H9 (cell line): Measurements from ENCODE around the gene CENPP. TPM values are rescaled to one million over a fixed set of nuclear protein-coding genes. Genes with fewer than 3 reads are reported as not detected.

Experiments used
- DNase-seq: peaks from one replicate; pipeline ENCODE4 v3.0.0-alpha.2; 2017
- H2AFZ ChIP-seq: one replicate; pipeline ENCODE4 v1.6.1; 2013; ENCODE audit warnings: mild to moderate bottlenecking, low read length, control low read depth, moderate library complexity
- H2AK5ac ChIP-seq: 2 replicates; pipeline ENCODE4 v1.6.1; 2013; ENCODE audit warnings: low read length, control low read depth, mixed read lengths; ENCODE audit not compliant: insufficient read length
- H2BK120ac ChIP-seq: one replicate; pipeline ENCODE4 v1.6.1; 2013; ENCODE audit warnings: low read depth, mild to moderate bottlenecking, low read length, control low read depth, inconsistent platforms; ENCODE audit not compliant: poor library complexity, severe bottlenecking
- H2BK12ac ChIP-seq: 2 replicates; pipeline ENCODE4 v1.6.1; 2013; ENCODE audit warnings: low read length, control low read depth, mixed read lengths, low read depth; ENCODE audit not compliant: insufficient read length
- H2BK15ac ChIP-seq: 2 replicates; pipeline ENCODE4 v1.6.1; 2013; ENCODE audit warnings: low read depth, low read length, control low read depth
- H2BK20ac ChIP-seq: one replicate; pipeline ENCODE4 v1.6.1; 2013; ENCODE audit warnings: low read depth, mild to moderate bottlenecking, low read length, control low read depth, inconsistent platforms; ENCODE audit not compliant: poor library complexity, severe bottlenecking
- H2BK5ac ChIP-seq: 2 replicates; pipeline ENCODE4 v1.6.1; 2013; ENCODE audit warnings: low read length, control low read depth, mixed read lengths; ENCODE audit not compliant: insufficient read length
- H3K14ac ChIP-seq: 2 replicates; pipeline ENCODE4 v1.6.1; 2013; ENCODE audit warnings: low read length, control low read depth; ENCODE audit not compliant: insufficient read depth
- H3K18ac ChIP-seq: 2 replicates; pipeline ENCODE4 v1.6.1; 2013; ENCODE audit warnings: low read depth, mild to moderate bottlenecking, mixed read lengths, low read length, control low read depth; ENCODE audit not compliant: insufficient read length
- H3K23ac ChIP-seq: 2 replicates; pipeline ENCODE4 v1.6.1; 2013; ENCODE audit warnings: low read length, control low read depth, mixed read lengths, low read depth; ENCODE audit not compliant: insufficient read length
- H3K23me2 ChIP-seq: 2 replicates; pipeline ENCODE4 v1.6.1; 2013; ENCODE audit warnings: low read depth, mild to moderate bottlenecking, mixed read lengths, low read length, control low read depth; ENCODE audit not compliant: insufficient read length, poor library complexity, severe bottlenecking
- H3K27ac ChIP-seq: 2 replicates; pipeline ENCODE4 v1.5.1; 2013; ENCODE audit warnings: low read length, control low read depth, mixed read lengths, low read depth; ENCODE audit not compliant: insufficient read length
- H3K27me3 ChIP-seq: 2 replicates; pipeline ENCODE4 v1.6.1; 2013; ENCODE audit warnings: low read length, control low read depth, inconsistent platforms; ENCODE audit not compliant: insufficient read depth
- H3K4ac ChIP-seq: 2 replicates; pipeline ENCODE4 v1.6.1; 2013; ENCODE audit warnings: low read depth, mild to moderate bottlenecking, control low read depth, inconsistent platforms, low read length, moderate library complexity
- H3K4me1 ChIP-seq: 2 replicates; pipeline ENCODE4 v1.6.1; 2013; ENCODE audit warnings: low read length, control low read depth, inconsistent platforms; ENCODE audit not compliant: insufficient read depth
- H3K4me2 ChIP-seq: 2 replicates; pipeline ENCODE4 v1.6.1; 2013; ENCODE audit warnings: low read length, control low read depth, mixed read lengths; ENCODE audit not compliant: insufficient read length, insufficient read depth
- H3K56ac ChIP-seq: 2 replicates; pipeline ENCODE4 v1.6.1; 2013; ENCODE audit warnings: low read depth, mild to moderate bottlenecking, mixed read lengths, low read length, control low read depth; ENCODE audit not compliant: insufficient read length
- H3K79me1 ChIP-seq: 2 replicates; pipeline ENCODE4 v1.6.1; 2013; ENCODE audit warnings: low read depth, mild to moderate bottlenecking, moderate library complexity, low read length, control low read depth, inconsistent platforms; ENCODE audit not compliant: insufficient read depth, poor library complexity, severe bottlenecking
- H3K79me2 ChIP-seq: 2 replicates; pipeline ENCODE4 v1.6.1; 2013; ENCODE audit warnings: low read length, control low read depth, inconsistent platforms; ENCODE audit not compliant: insufficient read depth
- H3K9ac ChIP-seq: 2 replicates; pipeline ENCODE4 v1.6.1; 2013; ENCODE audit warnings: low read length, control low read depth, mixed read lengths; ENCODE audit not compliant: insufficient read length; ENCODE audit errors: extremely low read depth
- H3K9me3 ChIP-seq: one replicate; pipeline ENCODE4 v1.6.1; 2013; ENCODE audit warnings: low read depth, low read length, inconsistent platforms; ENCODE audit not compliant: control insufficient read depth
- H3T11ph ChIP-seq: one replicate; pipeline ENCODE4 v1.6.1; 2013; ENCODE audit warnings: mild to moderate bottlenecking, low read length, control low read depth, inconsistent platforms
- H4K20me1 ChIP-seq: one replicate; pipeline ENCODE4 v1.6.1; 2013; ENCODE audit not compliant: control insufficient read depth, insufficient read length, insufficient read depth
- H4K5ac ChIP-seq: 2 replicates; pipeline ENCODE4 v1.6.1; 2013; ENCODE audit warnings: low read depth, mild to moderate bottlenecking, mixed read lengths, low read length, control low read depth; ENCODE audit not compliant: insufficient read length
- H4K8ac ChIP-seq: replicated peaks from 2 replicates; pipeline ENCODE4 v1.6.1; 2013; ENCODE audit warnings: low read length, control low read depth, mixed read lengths, low read depth; ENCODE audit not compliant: insufficient read length
- H4K91ac ChIP-seq: 2 replicates; pipeline ENCODE4 v1.6.1; 2013; ENCODE audit warnings: low read depth, mild to moderate bottlenecking, moderate library complexity, mixed read lengths, low read length, control low read depth; ENCODE audit not compliant: insufficient read length
- H3K27ac Mint-ChIP-seq, 3 experiments: 2 replicates in 2 of 3; 3 replicates in 1 of 3; pipeline ENCODE4 v1.8.0; 2020 to 2021; ENCODE audit warnings: mixed read lengths in 3 of 3, mild to moderate bottlenecking in 1 of 3, moderate library complexity in 1 of 3
- H3K27me3 Mint-ChIP-seq: 2 replicates; pipeline ENCODE4 v1.8.0; 2021; ENCODE audit warnings: low read depth, mild to moderate bottlenecking, moderate library complexity, mixed read lengths
- H3K36me3 Mint-ChIP-seq, 3 experiments: 2 replicates in 2 of 3; 3 replicates in 1 of 3; pipeline ENCODE4 v1.8.0; 2020 to 2021; ENCODE audit warnings: low read depth in 3 of 3, mixed read lengths in 3 of 3; ENCODE audit not compliant: insufficient read depth in 1 of 3
- H3K4me1 Mint-ChIP-seq, 2 experiments: 2 replicates each; pipeline ENCODE4 v1.8.0; 2020; ENCODE audit warnings: mixed read lengths in 2 of 2
- H3K4me3 Mint-ChIP-seq, 2 experiments: 2 replicates in 1 of 2; 3 replicates in 1 of 2; pipeline ENCODE4 v1.8.0; 2020 to 2021; ENCODE audit warnings: mild to moderate bottlenecking in 2 of 2, mixed read lengths in 2 of 2, moderate library complexity in 1 of 2
- H3K9me3 Mint-ChIP-seq, 2 experiments: 2 replicates in 1 of 2; 3 replicates in 1 of 2; pipeline ENCODE4 v1.8.0; 2020; ENCODE audit warnings: mild to moderate bottlenecking in 2 of 2, mixed read lengths in 2 of 2, moderate library complexity in 1 of 2
- WGBS: extraction: QIAGEN DNeasy Blood & Tissue Kit; methylation state at CpG from one replicate; pipeline ENCODE4 v1.1.7; 2013; ENCODE audit warnings: missing lambda C conversion rate, low lambda C conversion rate, mixed read lengths; ENCODE audit not compliant: insufficient read length; ENCODE audit errors: extremely low coverage; 5-methylcytosine and 5-hydroxymethylcytosine counted together
- total RNA-seq: library from RNA; stranded (reverse); gene quantifications from 2 replicates; pipeline ENCODE4 v1.2.1, GENCODE V29; 2021
- TF ChIP-seq, protein P1 (sequence below): fragments of 200-600 bp; sonication (generic); conservative IDR thresholded peaks from 3 replicates; pipeline ENCODE4 v1.8.0; 2021; ENCODE audit warnings: antibody characterized with exemption, mild to moderate bottlenecking

The CENPP gene
- total RNA-seq, 1 experiment from 2014 or later = 9.1 TPM

DNA sequence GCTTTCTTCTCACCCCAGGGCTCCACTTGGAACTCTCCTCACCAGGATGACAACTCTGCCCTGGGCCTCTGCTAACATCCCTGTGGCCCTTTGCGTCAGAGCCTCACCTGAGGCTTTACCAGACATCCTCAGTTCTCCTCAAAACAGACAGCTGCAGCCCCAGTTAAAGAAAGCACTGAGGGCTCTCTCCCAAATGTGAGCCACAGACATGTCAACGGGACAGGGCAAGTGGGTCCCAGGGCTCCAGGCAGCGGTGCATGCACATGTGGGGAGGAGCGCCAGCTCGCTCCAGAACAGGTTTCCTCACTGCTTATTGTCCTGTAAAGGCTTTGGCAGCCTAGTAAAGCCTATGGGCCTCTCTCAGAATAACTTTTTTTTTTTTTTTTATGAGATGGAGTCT lies 306.9 kb downstream of the CENPP start:
- Histone ChIP-seq H3K4ac (no peak overlapping the region), H3K27me3 (no peaks in the 10 kb centered on the region), H4K91ac (no peak overlapping the region), H2BK12ac (no peak overlapping the region), H3K4me1 (no peaks in the 10 kb centered on the region), H2AK5ac (no peak overlapping the region), H3T11ph (no peak overlapping the region), H4K20me1 (no peaks in the 10 kb centered on the region), H2BK120ac (no peak overlapping the region), H2BK15ac (no peak overlapping the region), H2AFZ (no peak overlapping the region), H3K14ac (no peak overlapping the region), H3K9me3 (no peaks in the 10 kb centered on the region), H4K5ac (no peak overlapping the region), H3K4me2 (no peak overlapping the region), H3K9ac (no peak overlapping the region), H3K79me2 (no peaks in the 10 kb centered on the region), H3K27ac (no peak overlapping the region), H3K79me1 (no peaks in the 10 kb centered on the region), H4K8ac (no peak overlapping the region), H3K23me2 (no peaks in the 10 kb centered on the region), H2BK5ac (no peak overlapping the region), H2BK20ac (no peak overlapping the region), H3K23ac (no peak overlapping the region), H3K18ac (no peak overlapping the region), H3K56ac (no peak overlapping the region)
- no CpG with 5 or more reads among the region's 5 CpGs for WGBS
- peak; percentile 10 for DNase-seq
- Mint-ChIP-seq H3K27me3 (no peaks in the 10 kb centered on the region), H3K36me3 (peaks cover 15 to 37% (median 36%) of the 10 kb centered on the region in 3 experiments; a peak in 6 of 7 replicates), H3K27ac (no peak overlapping the region), H3K4me3 (no peak overlapping the region), H3K4me1 (no peaks in the 10 kb centered on the region), H3K9me3 (peaks cover 0 to 1% of the 10 kb centered on the region in 2 experiments; a peak in 1 of 5 replicates)
- TF ChIP-seq, protein P1, sequence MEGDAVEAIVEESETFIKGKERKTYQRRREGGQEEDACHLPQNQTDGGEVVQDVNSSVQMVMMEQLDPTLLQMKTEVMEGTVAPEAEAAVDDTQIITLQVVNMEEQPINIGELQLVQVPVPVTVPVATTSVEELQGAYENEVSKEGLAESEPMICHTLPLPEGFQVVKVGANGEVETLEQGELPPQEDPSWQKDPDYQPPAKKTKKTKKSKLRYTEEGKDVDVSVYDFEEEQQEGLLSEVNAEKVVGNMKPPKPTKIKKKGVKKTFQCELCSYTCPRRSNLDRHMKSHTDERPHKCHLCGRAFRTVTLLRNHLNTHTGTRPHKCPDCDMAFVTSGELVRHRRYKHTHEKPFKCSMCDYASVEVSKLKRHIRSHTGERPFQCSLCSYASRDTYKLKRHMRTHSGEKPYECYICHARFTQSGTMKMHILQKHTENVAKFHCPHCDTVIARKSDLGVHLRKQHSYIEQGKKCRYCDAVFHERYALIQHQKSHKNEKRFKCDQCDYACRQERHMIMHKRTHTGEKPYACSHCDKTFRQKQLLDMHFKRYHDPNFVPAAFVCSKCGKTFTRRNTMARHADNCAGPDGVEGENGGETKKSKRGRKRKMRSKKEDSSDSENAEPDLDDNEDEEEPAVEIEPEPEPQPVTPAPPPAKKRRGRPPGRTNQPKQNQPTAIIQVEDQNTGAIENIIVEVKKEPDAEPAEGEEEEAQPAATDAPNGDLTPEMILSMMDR = no peak
